DOHH2 (cell line): ENCODE data around the gene KCTD1.

Experiments
- EZH2phosphoT487 ChIP-seq: fragments of 200-600 bp; sonication (generic); IDR thresholded peaks from 2 replicates; pipeline ENCODE4 v1.6.1; 2017; ENCODE audit warnings: borderline replicate concordance, mild to moderate bottlenecking, antibody characterized with exemption, low read length, moderate library complexity, mixed read lengths
- TF ChIP-seq, protein P1 (sequence below): fragments of 200-600 bp; sonication (generic); IDR thresholded peaks from one replicate; pipeline ENCODE4 v1.5.1; 2014; ENCODE audit warnings: antibody characterized with exemption, mild to moderate bottlenecking, low read depth, low read length; ENCODE audit not compliant: poor library complexity, severe bottlenecking

DNA sequence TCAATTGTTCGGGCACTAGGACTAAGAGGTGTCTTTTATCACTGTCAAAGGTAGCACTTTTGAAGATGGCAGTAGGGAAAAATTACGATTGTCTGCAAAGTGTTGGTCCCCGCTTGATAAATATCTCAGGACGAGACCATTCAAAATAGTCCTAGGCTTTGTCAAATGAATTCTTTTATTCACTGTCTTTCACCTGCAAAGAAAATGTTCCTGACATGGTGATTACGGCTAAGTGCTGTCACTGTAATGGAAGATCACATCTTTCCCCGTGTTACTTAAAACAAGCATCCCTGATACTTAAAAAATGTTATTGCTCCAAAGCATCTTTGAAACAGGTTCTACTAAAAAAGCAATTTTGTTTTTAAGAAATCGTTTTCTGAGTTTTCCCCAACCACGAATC, 71.7 kb downstream of the KCTD1 start:
- TF ChIP-seq, protein P1, sequence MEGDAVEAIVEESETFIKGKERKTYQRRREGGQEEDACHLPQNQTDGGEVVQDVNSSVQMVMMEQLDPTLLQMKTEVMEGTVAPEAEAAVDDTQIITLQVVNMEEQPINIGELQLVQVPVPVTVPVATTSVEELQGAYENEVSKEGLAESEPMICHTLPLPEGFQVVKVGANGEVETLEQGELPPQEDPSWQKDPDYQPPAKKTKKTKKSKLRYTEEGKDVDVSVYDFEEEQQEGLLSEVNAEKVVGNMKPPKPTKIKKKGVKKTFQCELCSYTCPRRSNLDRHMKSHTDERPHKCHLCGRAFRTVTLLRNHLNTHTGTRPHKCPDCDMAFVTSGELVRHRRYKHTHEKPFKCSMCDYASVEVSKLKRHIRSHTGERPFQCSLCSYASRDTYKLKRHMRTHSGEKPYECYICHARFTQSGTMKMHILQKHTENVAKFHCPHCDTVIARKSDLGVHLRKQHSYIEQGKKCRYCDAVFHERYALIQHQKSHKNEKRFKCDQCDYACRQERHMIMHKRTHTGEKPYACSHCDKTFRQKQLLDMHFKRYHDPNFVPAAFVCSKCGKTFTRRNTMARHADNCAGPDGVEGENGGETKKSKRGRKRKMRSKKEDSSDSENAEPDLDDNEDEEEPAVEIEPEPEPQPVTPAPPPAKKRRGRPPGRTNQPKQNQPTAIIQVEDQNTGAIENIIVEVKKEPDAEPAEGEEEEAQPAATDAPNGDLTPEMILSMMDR, result no peak
- TF ChIP-seq EZH2phosphoT487, result no peak
